Stimulated activated CD8-positive, alpha-beta memory T cell treated with anti-CD3 and anti-CD28 coated beads, Interleukin-12 subunit alpha, Interleukin-12 subunit beta, amount 100 ng/mL, for 1 hour (primary cell): Measurements from ENCODE around the gene PCMT1.
"Not testable (repeated sequence)": the region's sequence is repeated elsewhere in the genome, so short reads cannot be mapped to it uniquely, and the experiment has no call there.

ENCODE experiments used
- DNase-seq: peaks from one replicate; pipeline ENCODE4 v3.0.0-alpha.2; 2020; ENCODE audit warnings: low read depth

Gene PCMT1

GRCh38 chr6:149750136-149750609, 632 bp downstream of the PCMT1 start:
- peak; percentile 22 for DNase-seq

DNA sequence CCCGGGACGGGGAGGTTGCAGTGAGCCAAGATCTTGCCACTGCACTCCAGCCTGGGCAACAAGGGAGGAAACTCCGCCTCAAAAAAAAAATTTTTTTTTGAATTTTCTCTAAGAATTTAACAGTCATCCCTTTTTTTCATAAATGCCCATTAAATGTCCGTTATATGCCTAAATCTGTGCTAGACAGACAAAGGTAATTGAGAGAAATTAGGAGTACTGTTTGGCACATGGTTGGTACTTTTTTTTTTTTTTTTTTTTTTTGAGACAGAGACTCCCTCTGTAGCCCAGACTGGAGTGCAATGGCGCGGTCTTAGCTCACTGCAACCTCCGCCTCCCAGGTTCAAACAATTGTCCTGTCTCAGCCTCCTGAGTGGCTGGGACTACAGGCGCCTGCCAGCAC, 1.7 kb downstream of the PCMT1 start:
- DNase-seq: no peak

GRCh38 chr6:149751920-149752319, 2.4 kb downstream of the PCMT1 start:
- DNase-seq: not testable (repeated sequence)

GRCh38 chr6:149752600-149753373, 3.2 kb downstream of the PCMT1 start:
- DNase-seq: no peak

- DNase-seq: not testable (repeated sequence)
These were observed 3.8 kb downstream of the PCMT1 start for GRCh38 chr6:149753374-149753637.

- DNase-seq: no peak
These were observed 5.0 kb downstream of the PCMT1 start for GRCh38 chr6:149754548-149754947.

GRCh38 chr6:149755300-149756260, 6.0 kb downstream of the PCMT1 start:
- DNase-seq: no peak

DNA sequence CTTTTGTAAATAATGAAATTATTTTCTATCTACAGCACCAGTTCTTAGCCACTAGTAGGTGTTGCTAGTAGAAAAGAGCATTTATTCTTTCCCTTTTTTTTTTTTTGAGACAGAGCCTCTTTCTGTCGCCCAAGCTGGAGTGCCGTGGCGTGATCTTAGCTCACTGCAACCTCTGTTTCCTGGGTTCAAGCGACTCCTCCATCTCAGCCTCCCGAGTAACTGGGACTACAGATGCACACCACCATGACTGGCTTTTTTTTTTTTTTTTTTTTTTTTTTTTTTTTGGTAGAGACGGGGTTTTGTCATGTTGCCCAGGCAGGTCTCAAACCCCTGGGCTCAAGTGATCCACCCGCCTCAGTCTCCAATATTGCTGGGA, 6.7 kb downstream of the PCMT1 start:
- no peak for DNase-seq

DNA sequence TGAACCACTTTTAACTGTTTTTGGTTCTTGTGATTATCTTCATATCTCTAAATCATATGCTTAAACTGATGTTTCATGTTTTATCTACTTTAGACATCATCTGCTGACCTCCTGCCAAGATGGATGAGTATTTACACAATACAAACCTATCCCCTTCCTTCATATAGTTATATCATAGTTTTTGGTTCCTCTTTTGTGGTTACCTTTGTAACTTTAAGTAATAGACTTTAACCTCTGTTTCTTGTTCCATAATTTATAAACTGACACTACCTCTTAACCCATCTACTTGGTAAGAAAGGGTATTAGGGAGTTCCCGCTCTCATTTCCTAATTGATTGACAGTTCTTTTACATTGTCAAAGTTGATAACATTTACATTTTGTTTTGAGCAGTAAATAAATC, 11.9 kb downstream of the PCMT1 start:
- no peak for DNase-seq

DNA sequence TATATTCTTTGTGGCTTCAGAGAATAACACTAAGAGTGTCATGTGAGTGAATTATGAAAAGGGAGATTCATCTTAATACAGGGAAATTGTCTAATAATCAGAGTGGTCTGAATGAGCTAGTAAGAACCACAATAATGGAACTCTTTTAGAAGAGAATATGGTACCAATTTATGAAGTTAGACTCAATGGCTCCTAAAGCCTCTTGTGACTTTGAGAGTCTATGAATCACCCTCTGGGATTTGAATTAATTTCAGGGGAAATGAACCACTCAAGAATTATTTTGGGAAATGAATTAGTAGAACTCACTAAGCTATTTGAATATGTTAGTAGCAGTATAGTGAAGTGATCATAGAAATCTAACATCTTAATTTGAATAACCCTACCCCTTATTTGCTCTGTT, 14.3 kb downstream of the PCMT1 start:
- no peak for DNase-seq

DNA sequence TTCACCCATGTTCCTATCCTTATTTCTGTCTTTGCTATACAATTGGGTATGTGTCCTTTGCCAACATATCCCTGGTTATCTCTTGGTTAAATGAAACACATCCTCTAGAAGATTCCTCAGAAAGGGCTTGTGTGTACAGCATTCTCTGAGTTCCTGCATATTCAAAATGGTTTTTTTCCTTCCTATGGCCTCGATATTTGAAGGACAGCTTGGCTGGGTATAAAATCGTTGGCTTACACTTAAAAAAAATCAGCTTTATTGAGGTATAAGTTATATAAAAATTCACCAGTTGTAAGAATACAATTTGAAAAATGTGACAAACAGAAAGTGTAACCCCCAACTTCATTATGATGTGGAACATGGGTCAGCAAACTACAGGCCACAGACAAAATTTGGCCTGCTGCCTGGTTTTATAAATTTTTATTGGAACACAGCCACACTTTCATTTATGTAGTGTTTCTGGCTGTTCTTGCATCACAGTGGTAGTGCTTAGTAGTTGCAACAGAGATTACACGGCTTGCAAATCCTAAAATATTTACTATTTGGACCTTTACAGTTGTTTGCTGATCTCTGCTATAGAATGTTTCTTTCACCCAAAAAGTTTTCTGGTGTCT, 16.7 kb downstream of the PCMT1 start:
- DNase-seq: no peak

GRCh38 chr6:149769676-149770075, 20.1 kb downstream of the PCMT1 start:
- no peak for DNase-seq

DNA sequence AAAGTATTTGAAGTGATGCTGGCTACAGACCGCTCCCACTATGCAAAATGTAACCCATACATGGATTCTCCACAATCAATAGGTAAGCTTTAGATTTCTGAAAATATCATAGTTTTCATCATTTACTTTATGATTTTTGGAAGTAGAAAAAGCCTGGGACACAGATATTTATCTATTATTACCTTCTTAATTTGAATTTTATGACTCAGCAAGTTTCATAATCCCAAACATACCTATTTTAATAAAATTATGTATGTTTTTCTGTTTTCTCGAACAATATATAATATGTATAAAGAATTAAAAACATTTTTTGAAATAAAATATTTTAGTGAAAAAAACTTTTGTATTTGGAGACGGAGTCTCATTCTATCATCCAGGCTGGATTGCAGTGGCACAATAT, 21.6 kb downstream of the PCMT1 start:
- DNase-seq: no peak

DNA sequence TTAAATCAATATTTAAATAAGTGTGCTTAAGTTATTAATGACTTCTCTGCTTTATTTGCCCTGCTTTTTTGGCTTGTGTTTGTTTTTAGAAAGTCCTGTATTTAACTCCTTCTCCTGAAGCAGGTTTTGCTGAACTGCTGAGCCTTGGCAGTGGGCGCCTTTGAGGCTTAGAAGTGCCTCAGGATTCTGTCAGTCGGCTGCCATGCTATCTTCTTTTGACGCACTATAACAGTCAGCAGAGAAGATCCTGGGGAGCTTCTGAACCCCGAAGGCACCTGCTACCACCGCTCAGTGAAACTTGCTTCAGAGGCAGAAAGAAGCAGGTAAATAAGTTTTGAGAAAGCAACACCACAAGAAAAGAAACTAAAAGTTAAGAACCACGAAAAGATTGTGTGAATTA, 22.4 kb downstream of the PCMT1 start:
- no peak for DNase-seq

GRCh38 chr6:149777624-149778023, 28.1 kb downstream of the PCMT1 start:
- DNase-seq: no peak

GRCh38 chr6:149779644-149779963, 30.1 kb downstream of the PCMT1 start:
- no peak for DNase-seq

DNA sequence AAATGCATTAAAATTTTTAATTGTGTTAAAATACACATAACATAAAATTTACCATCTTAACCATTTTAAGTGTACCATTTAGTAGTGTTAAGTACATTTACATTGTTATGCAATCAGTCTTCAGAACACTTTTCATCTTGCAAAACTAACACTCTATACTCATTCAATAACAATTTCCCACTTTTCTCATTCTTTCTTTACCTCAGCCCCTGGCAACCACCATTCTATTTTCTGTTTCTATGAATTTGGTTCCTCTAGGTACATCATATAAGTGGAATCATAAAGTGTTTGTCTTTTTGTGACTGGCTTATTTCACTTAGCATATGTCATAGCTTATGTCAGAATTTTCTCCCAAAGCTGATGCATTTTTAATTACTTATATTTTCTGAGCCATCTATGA, 32.2 kb downstream of the PCMT1 start:
- DNase-seq: no peak

GRCh38 chr6:149782337-149782736, 32.8 kb downstream of the PCMT1 start:
- DNase-seq: no peak

DNA sequence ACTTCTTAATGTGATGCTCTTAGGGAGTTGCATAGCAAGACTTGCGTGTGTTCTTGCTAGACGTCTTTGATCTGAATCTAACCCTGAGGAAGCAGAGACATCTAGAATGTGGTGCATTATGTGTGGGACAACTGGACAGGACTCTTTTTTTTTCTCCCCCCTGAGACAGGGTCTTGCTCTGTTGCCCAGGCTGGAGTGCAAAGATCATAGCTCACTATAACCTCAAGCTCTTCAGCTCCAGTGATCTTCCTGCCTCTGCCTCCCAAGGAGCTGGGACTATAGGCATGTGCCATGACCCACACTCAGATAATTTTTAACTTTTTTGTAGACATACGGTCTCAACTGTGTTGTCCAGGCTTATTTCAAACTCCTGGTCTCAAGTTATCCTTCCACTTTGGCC, 34.0 kb downstream of the PCMT1 start:
- no peak for DNase-seq

DNA sequence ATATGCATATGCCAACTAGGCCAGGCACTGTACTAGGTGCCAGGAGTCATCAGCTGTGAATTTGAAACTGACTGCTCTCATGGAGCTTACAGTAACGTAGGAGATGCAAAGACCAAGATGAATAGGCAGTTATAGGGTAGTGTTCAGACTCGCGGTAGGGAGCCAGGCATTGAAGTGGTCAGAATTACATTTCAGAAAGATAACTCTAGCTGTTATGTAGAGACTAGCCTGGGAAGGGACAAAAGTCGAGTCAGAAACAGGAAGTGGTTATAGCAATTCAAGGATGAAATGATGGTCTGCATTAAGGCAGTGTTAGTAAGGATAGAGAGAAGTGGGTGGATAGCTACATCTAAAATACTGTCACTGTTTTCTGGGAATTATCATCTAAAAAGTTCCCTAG, 56.6 kb downstream of the PCMT1 start:
- no peak for DNase-seq

GRCh38 chr6:149809798-149810197, 60.3 kb downstream of the PCMT1 start:
- no peak for DNase-seq

DNA sequence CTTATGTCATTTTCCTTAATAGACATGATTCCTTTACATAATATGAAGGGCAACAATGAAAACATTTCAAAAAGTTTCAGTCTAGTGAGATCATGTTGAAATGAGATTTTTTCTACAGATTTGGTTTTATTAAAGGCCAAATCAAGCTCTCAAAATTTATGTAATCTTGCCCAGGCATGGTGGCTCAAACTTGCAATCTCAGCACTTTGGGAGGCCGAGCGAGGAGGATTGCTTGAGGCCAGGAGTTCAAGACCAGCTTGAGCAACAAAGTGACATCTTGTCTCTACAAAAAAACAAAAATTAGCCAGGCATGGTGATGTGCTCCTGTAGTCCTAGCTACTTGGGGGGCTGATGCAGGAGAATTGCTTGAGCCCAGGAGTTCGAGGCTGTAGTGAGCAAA, 63.8 kb downstream of the PCMT1 start:
- no peak for DNase-seq

GRCh38 chr6:149815788-149816187, 66.2 kb downstream of the PCMT1 start:
- DNase-seq: no peak
